Smooth muscle cell (in vitro differentiated cells): Measurements from ENCODE around the gene PRSS56. TPM values are rescaled to one million over a fixed set of nuclear protein-coding genes. Genes with fewer than 3 reads are reported as not detected.

Experiments used
- DNase-seq: peaks from one replicate; lab custom pipeline; 2025; ENCODE audit not compliant: unreplicated experiment; lab: John Stamatoyannopoulos, UW
- H2AFZ ChIP-seq: fragments of 200-600 bp; sonication (generic); 2 replicates; pipeline ENCODE4 v1.6.0; 2016; ENCODE audit warnings: antibody characterized with exemption, low read depth, mild to moderate bottlenecking
- H3F3A ChIP-seq: fragments of 200-600 bp; sonication (generic); 2 replicates; pipeline ENCODE4 v1.6.0; 2017; ENCODE audit warnings: antibody characterized with exemption, low read depth
- H3K27ac ChIP-seq: fragments of 200-600 bp; sonication (generic); 2 replicates; pipeline ENCODE4 v1.5.1; 2016; ENCODE audit warnings: low read depth, mild to moderate bottlenecking
- H3K27me3 ChIP-seq: fragments of 200-600 bp; sonication (generic); 2 replicates; pipeline ENCODE4 v1.6.1; 2016; ENCODE audit warnings: low read depth, mild to moderate bottlenecking
- H3K36me3 ChIP-seq: fragments of 200-600 bp; sonication (generic); 2 replicates; pipeline ENCODE4 v1.5.1; 2016; ENCODE audit warnings: low read depth
- H3K4me1 ChIP-seq: fragments of 200-600 bp; sonication (generic); 2 replicates; pipeline ENCODE4 v1.5.1; 2016; ENCODE audit warnings: low read depth
- H3K4me2 ChIP-seq: fragments of 200-600 bp; sonication (generic); 2 replicates; pipeline ENCODE4 v1.6.0; 2016; ENCODE audit warnings: mild to moderate bottlenecking
- H3K4me3 ChIP-seq: fragments of 200-600 bp; sonication (generic); 2 replicates; pipeline ENCODE4 v1.5.1; 2016; ENCODE audit warnings: mild to moderate bottlenecking
- H3K79me2 ChIP-seq: fragments of 200-600 bp; sonication (generic); 2 replicates; pipeline ENCODE4 v1.6.0; 2016; ENCODE audit warnings: low read depth, mild to moderate bottlenecking
- H3K9ac ChIP-seq: fragments of 200-600 bp; sonication (generic); 2 replicates; pipeline ENCODE4 v1.6.0; 2016; ENCODE audit warnings: low read depth
- H3K9me3 ChIP-seq: fragments of 200-600 bp; sonication (generic); replicated peaks from 2 replicates; pipeline ENCODE4 v1.5.1; 2016; ENCODE audit warnings: low read depth
- H4K20me1 ChIP-seq: fragments of 200-600 bp; sonication (generic); 2 replicates; pipeline ENCODE4 v1.6.0; 2016; ENCODE audit warnings: low read depth
- WGBS: methylation state at CpG from one replicate; pipeline ENCODE4 v1.1.7; 2016; ENCODE audit warnings: low lambda C conversion rate; 5-methylcytosine and 5-hydroxymethylcytosine counted together
- polyA plus RNA-seq: library from polyadenylated mRNA; unstranded; fragments of >200 nt; fragmentation: Nextera tagmentation; extraction: Ambion mirVana; gene quantifications from 2 replicates; pipeline ENCODE4 v1.2.1, GENCODE V29; 2016
- total RNA-seq: library from RNA; depleted of rRNA; stranded (reverse); fragments of >200 nt; gene quantifications from 2 replicates; pipeline ENCODE4 v1.2.3, GENCODE V29; 2014
- TF ChIP-seq, protein P1 (sequence below): fragments of 200-600 bp; sonication (generic); IDR thresholded peaks from 2 replicates; pipeline ENCODE4 v1.5.1; 2017; ENCODE audit warnings: borderline replicate concordance, mild to moderate bottlenecking, antibody characterized with exemption; ENCODE audit not compliant: insufficient read depth, poor library complexity, severe bottlenecking

PRSS56 gene
- total and polyA plus RNA-seq, 2 experiments from 2014 or later, result not detected

DNA sequence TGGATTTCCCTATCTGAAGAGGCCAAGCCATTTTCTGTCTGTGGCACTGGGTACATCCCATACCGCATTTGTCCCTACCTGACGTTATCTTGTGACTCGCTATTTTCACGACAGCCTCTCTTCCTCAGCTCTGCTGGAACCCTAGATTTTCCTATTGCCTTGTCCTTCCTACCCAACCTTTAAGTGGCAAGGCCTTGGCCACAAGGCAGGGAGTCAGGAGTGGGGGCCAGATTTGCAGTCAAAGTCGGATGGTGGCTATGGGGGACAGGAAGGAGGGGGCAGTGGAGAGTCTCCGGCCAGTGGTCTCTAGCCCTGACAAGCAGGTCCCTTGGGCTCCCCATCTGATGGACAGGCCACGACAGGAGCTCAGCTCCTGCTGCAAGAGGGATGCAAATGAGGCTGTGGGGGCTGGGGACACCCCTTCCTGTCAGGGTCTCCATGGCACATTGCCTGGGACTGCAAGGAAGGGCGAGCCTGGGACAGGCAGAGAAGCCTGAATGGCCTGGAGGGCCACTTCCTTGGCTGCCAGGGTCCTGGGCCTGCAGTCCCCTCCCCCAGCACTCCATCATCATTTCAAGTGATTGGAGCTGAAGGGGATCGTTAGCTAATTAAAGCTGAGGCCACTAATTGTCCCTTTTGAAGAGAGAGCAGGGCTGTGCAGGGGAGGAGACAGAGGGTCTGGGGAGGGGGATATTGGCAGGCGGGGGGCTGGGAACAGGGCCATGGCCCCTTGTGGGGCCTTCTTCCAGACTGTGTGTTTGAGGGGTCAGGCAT lies 26.3 kb upstream of the PRSS56 start:
- H3K4me2 ChIP-seq, result no peak overlapping the region
- H3K27me3 ChIP-seq, result peaks cover 14% of the 10 kb centered on the region
- H3K9ac ChIP-seq, result no peak overlapping the region
- no peak overlapping the region for H3K27ac ChIP-seq
- no peaks in the 10 kb centered on the region for H3K79me2 ChIP-seq
- no peak for DNase-seq
- H3K9me3 ChIP-seq, result no peaks in the 10 kb centered on the region
- no peaks in the 10 kb centered on the region for H3K36me3 ChIP-seq
- H3F3A ChIP-seq, result no peaks in the 10 kb centered on the region
- no peaks in the 10 kb centered on the region for H3K4me1 ChIP-seq
- no peaks in the 10 kb centered on the region for H4K20me1 ChIP-seq
- WGBS, result 72% methylated on average over 10 of the region's 10 CpGs
- H2AFZ ChIP-seq, result no peak overlapping the region
- TF ChIP-seq, protein P1, sequence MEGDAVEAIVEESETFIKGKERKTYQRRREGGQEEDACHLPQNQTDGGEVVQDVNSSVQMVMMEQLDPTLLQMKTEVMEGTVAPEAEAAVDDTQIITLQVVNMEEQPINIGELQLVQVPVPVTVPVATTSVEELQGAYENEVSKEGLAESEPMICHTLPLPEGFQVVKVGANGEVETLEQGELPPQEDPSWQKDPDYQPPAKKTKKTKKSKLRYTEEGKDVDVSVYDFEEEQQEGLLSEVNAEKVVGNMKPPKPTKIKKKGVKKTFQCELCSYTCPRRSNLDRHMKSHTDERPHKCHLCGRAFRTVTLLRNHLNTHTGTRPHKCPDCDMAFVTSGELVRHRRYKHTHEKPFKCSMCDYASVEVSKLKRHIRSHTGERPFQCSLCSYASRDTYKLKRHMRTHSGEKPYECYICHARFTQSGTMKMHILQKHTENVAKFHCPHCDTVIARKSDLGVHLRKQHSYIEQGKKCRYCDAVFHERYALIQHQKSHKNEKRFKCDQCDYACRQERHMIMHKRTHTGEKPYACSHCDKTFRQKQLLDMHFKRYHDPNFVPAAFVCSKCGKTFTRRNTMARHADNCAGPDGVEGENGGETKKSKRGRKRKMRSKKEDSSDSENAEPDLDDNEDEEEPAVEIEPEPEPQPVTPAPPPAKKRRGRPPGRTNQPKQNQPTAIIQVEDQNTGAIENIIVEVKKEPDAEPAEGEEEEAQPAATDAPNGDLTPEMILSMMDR, result no peak
- no peak overlapping the region for H3K4me3 ChIP-seq

DNA sequence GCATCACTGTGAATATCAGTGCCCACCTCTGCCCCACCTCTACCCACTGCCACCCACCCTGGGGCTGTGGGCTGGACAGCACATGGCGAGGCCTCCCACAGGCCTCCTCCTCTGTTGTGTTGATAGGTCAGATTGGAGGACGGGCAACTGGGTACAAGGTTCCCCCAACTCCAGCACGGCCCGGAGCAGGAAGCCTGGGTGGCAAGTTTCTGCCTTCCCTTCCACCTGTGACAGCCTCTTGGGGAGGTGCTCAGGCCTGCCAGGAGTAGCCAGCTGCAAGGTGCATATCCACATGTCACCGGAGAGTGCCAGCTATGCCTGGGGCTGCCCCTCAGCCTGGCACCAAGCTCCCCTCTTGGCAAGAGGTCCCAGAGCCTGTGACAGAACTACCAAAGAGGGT lies 25.6 kb upstream of the PRSS56 start:
- WGBS, result 93% methylated on average over 5 of the region's 5 CpGs
- Histone ChIP-seq H3K27ac (no peak overlapping the region), H3K4me2 (no peak overlapping the region), H3F3A (no peaks in the 10 kb centered on the region), H3K4me1 (no peaks in the 10 kb centered on the region), H3K9ac (no peak overlapping the region), H3K4me3 (no peak overlapping the region), H3K36me3 (no peaks in the 10 kb centered on the region), H3K79me2 (no peaks in the 10 kb centered on the region), H3K9me3 (no peaks in the 10 kb centered on the region), H2AFZ (no peak overlapping the region), H3K27me3 (peaks cover 7% of the 10 kb centered on the region), H4K20me1 (no peaks in the 10 kb centered on the region)
- no peak for DNase-seq
- TF ChIP-seq, protein P1, result no peak

DNA sequence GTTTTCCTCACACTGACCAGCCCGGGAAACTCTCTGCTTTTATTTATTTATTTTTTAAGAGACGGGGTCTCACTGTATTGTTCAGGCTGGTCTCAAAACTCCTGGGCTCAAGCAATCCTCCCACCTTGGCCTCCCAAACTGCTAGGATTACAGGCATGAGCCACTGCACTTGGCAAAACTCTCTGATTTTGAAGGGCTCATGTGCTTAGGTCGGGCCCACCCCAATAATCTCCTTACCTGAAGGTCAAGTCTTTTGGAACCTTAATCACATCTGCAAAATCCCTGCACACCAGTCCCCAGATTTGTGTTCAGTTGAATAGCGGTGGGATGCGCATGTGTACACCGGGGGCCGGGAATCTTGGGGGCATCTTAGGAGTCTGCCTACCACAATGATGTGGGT lies 24.9 kb upstream of the PRSS56 start:
- H3K9me3 ChIP-seq, result no peaks in the 10 kb centered on the region
- H3F3A ChIP-seq, result no peaks in the 10 kb centered on the region
- no peaks in the 10 kb centered on the region for H3K4me1 ChIP-seq
- 93% methylated on average over 7 of the region's 7 CpGs for WGBS
- no peaks in the 10 kb centered on the region for H3K36me3 ChIP-seq
- no peak overlapping the region for H3K9ac ChIP-seq
- DNase-seq, result no peak
- no peak overlapping the region for H3K27ac ChIP-seq
- peaks cover 4% of the 10 kb centered on the region for H3K27me3 ChIP-seq
- no peak overlapping the region for H2AFZ ChIP-seq
- TF ChIP-seq, protein P1, result no peak
- no peaks in the 10 kb centered on the region for H3K79me2 ChIP-seq
- no peak overlapping the region for H3K4me2 ChIP-seq
- no peaks in the 10 kb centered on the region for H4K20me1 ChIP-seq
- H3K4me3 ChIP-seq, result no peak overlapping the region
